Left renal pelvis (tissue), 4 donors: Measurements from ENCODE around the gene MAPKAPK2. TPM values are rescaled to one million over a fixed set of nuclear protein-coding genes. Genes with fewer than 3 reads are reported as not detected.
"Not testable (repeated sequence)": the region's sequence is repeated elsewhere in the genome, so short reads cannot be mapped to it uniquely, and the experiment has no call there.

Experiments
- DNase-seq, 4 donors: peaks; one replicate each; pipeline ENCODE4 v3.0.0-alpha.2; 2013; ENCODE audit warnings: low read depth in 4 of 4, low spot score in 3 of 4
- polyA plus RNA-seq, 4 donors: library from polyadenylated mRNA; unstranded; fragments of 120-200 nt; gene quantifications; one replicate each; pipeline ENCODE4 v1.2.1, GENCODE V29; 2013; ENCODE audit not compliant: insufficient read length in 4 of 4

The MAPKAPK2 gene
- polyA plus RNA-seq, 4 donors, result 50.3 to 81.1 (median 75.9) TPM

DNA sequence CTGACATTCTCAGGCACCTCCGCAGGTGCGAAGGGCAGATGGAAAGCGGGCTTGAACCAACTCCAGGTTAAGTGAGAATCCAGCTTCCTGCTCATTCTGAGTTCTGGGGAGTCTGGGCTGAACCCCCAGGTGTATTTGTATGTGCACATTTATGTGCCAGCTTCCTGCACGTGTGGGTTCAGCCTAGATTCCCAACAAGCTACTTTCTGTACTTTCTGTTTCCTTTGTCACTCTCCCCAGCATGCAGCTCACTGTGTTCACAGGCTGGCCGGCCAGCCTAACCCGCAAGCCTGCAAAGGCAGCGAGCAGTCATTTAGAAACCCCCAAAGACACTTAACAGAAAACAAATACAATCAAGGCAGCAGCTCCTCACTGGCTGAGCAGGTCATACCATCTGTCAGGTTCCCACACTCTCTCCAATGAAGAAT is 84.6 kb downstream of the MAPKAPK2 start:
- DNase-seq, result no peak

DNA sequence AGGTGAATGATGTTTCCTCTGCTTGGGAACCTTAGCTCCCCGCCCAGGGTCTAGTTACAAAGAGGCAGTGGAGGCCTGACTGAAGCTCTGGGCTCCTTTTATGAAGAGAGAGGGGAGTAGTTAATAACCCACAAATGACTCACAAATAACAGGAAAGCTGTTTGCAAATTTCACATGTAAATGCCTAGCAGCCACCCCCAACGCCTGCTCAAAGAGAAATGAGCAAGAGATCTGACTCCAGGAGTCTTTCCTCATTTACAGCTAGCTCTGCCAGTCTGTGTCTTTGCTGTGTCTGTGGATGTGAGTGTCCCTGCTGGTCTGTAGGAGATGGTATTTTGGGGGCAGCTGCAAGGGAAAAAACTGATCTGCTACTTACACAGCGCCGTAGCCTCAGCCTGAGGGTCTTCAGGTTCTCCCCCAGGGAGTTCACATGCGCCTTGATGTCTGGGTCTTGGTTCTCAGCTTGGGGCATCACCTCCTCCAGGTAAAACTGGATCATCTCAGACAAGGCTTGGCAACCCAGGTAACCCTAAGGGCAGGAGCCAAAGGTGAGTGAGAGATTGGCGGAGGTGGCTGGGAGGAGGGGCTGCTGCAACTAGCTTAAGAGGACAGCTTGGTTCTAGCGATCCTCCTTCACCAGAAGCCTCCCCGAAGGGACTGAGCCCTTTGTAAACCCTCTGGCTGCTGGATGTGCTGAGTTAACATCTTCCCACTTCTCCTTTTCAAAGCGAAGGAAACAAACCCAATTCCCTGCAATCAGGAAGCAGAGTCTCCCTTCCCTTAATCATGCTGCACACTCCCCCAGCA is 86.0 kb downstream of the MAPKAPK2 start, which contains the start of gene IL19:
IL19 (plus strand) TSS at position 243 of the 807 bp plus-strand sequence. CDS start 65,890 bp downstream, outside the sequence.
- no peak for DNase-seq

DNA sequence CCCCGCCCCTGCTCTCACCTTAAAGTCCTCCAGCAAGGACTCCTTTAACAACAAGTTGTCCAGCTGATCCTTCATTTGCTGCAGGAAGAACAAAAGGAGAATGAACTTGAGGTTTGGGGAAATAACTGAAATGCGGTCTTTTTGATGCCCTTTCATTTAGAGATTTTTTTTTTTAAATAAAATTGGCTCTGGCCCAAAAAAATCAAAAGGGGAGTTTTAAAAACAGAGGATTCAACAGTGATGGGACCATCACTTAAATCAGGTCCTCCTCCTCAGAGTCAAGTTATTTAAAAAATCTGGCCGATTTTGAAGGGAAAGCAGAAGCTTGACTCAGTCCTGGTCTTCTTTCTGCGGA is 86.6 kb downstream of the MAPKAPK2 start:
- no peak for DNase-seq

DNA sequence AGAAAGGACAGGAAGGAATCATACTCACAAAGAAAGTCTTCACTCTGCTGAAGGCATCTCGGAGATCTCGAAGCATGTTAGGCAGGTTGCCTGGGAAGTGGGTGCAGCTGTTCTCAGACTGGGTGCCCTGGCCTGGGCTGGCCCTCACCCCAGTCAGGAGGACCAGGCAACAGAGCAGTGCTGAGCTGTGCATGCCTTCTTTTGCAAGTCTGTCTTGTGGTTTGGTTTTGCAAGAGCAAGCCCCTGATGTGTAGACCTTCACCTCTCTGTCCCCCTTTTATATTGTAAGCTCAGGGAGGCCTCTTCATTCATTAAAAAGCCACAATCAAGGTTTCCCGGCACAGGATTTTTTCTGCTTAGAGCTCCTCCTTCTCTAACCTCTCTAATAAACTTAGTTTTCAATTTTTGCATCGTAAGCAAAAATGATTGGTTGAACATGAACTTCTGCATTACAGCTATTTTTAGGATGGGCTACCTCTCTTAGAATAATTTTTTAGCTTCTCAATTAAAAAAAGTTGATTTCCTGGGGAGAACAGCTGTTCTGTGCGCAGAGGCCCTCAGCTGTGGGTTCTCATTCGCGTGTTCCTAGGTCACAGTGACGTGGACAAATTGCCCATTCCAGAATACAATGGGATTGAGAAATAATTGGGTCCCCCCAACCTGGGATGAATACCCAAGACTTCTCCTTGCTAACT is 87.7 kb downstream of the MAPKAPK2 start, which contains the start of gene IL10:
IL10 (minus strand) TSS at position 252 of the 695 bp plus-strand sequence; CDS start at position 193, 59 bp downstream.
- DNase-seq, result no peak

DNA sequence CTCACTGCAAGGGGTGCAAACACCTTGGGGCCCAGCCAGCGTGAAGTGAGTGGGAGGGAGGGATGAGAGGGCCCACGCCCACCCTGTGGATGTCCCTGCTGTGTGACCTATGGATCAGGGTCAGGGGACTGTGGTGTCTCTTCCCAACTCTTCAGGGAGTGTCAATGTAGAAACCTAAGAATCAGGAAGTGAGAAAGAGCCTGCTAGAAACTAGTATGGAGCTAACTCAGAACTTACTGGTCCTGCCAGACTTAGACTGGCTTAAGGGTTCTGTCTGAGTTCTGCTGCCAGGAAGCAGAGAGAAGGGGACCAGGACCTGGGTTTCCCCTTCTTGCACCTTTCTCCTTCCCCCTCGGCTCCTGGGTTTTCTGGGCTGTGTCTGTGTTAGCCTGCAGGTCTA is 89.4 kb downstream of the MAPKAPK2 start:
- DNase-seq, result no peak

DNA sequence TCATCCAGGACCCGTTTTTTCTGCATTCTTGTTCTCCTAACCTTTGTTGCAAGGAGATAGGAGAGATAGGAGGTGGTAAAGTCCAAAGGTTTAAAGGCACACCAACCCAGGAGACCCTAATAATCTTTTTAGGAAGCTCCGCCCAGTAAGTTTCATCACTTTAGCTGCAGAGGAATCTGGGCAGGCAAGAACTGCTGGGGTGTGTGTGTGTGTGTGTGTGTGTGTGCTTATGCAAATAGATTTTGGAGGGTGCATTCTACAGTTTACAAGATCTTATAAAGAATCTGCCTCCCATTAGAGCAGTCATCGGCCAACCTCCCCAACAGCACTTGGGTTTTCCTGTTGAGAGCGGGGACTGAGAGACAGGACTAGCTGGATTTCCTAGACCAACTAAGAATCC is 91.5 kb downstream of the MAPKAPK2 start:
- DNase-seq, result no peak

DNA sequence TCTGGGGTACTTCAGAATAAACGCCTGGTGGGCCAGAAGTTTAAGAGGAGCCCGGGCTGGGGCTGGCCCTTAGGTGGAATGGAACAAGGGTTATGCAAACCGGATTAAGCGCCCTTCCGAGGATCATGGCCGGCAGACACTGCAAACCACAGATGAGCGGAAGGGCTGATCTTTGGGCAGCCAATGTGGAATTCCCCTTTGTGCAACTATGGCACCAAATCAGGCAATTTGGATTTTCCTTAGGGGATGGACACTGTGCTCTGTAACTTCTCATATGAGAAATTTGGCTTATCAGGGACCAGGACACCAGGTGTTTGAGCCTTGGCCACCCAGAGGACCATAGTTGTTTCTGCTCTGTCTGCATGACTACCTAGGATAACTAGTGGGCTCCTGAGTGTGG is 93.3 kb downstream of the MAPKAPK2 start:
- DNase-seq, result no peak

DNA sequence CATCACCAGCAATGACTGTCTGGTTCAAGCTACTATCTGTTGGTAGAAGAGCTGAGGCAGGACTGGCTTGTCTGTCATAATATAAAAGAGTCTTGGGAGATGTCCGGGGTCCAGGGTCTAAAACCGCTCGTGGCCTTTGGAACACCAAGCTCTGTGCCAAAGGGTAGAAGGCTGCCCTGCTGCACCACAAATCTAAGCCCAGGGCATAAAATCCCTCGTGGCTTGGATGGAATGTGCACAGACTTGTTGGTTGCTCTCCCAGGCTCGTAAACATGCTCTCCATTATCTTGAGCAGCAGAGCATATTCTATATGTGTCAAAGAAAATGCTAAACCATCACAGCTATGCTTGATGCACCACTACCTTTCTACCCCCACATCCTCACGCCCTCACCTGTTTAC is 94.2 kb downstream of the MAPKAPK2 start:
- DNase-seq, result not testable (repeated sequence)

DNA sequence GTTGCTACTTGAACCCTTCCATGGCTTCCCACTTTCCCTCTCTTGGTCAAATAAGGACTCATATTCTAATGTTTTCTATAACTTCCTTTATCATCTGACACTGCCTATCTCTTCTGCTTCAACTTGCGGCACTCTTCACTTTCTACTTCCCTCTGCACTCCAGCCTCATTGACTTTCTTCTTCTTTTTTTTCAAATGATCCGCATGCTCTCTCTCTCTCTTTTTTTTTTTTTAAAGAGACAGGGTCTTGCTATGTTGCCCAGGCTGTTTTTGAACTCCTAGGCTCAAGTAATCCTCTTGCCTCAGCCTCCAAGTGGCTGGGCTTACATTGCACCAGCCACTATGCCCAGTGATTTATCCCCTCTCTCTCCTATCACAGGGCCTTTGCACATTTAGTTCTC is 94.9 kb downstream of the MAPKAPK2 start:
- DNase-seq, result no peak

DNA sequence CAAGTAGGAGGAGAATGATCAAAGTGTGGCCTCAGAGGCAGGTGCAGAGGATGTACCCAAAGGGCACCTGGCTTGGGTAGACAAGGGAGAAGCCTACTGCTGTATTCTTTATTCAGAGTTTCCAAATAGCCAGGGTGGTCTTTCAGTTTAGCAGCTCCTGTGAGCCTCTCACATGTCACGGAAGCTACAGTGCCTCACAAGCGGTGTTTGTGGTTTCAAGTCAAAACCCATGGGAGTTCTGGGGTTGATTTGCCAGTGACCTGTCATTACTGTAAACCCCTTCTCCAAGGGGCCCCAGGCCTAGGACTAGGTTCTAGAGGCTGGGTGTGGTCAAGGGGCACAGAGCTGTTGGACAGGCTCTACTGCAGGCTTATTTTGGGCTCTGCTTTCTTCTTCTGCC is 97.7 kb downstream of the MAPKAPK2 start:
- DNase-seq, result no peak

DNA sequence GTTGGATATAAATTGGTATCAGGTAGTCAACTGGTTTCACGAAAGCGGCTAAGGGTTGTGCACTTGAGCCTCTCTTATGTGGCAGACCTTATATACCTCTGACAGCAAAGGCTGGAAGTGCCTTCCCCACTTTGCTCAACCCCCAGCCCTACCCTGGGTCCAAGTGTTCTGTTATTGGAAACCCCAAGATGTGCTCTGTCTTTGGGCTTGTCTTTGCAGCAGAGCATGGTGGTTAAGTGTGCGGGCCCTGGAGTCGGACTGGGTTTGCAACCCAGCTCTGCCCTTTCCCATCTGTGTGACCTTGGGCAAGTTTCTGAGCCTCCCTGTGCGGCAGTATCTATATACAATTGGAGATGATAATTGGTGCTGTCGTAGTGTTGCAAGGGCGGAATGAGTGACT is 98.8 kb downstream of the MAPKAPK2 start:
- no peak for DNase-seq

Other genes with a start within 250 kb of the MAPKAPK2 start
- 1 to 10 TPM; 3.1 to 6.1 (median 4.8) TPM for gene IKBKE, start 214.4 kb upstream of the MAPKAPK2 start, polyA plus RNA-seq
- 1 to 10 TPM; 5.0 to 6.4 (median 5.2) TPM for gene RASSF5, start 177.4 kb upstream of the MAPKAPK2 start, polyA plus RNA-seq
- 10 to 100 TPM; 67.7 to 83.8 (median 82.6) TPM for gene EIF2D, start 72.4 kb upstream of the MAPKAPK2 start, polyA plus RNA-seq
- gene DYRK3, start 49.4 kb upstream of the MAPKAPK2 start, polyA plus RNA-seq, result 1 to 10 TPM; 5.9 to 8.7 (median 8.3) TPM
- under 1 TPM in 3 of 4 donors, not detected in 1; 0.56 to 0.96 (median 0.88) TPM for gene IL19, start 85.9 kb downstream of the MAPKAPK2 start, polyA plus RNA-seq
- 1 to 10 TPM in 1 of 4 donors, under 1 TPM in 1, not detected in 2; 0.52 to 2.6 TPM for gene IL10, start 87.6 kb downstream of the MAPKAPK2 start, polyA plus RNA-seq
- not detected for gene IL20, start 180.7 kb downstream of the MAPKAPK2 start, polyA plus RNA-seq
- gene IL24, start 212.5 kb downstream of the MAPKAPK2 start, polyA plus RNA-seq, result under 1 TPM; 0.25 to 0.52 (median 0.38) TPM
- gene FCMR, start 237.0 kb downstream of the MAPKAPK2 start, polyA plus RNA-seq, result 1 to 10 TPM; 2.0 to 2.3 (median 2.2) TPM